SJSA1 (cell line): Measurements from ENCODE around the gene SIL1. TPM values are rescaled to one million over a fixed set of nuclear protein-coding genes. Genes with fewer than 3 reads are reported as not detected.

Experiments used
- DNase-seq, 2 experiments: peaks; one replicate each; pipeline ENCODE4 v3.0.0-alpha.2; 2015 to 2020; ENCODE audit warnings: low spot score in 2 of 2, low read depth in 1 of 2
- H3K27ac ChIP-seq: fragments of 250-450 bp; sonication (Bioruptor Pico); 2 replicates; pipeline ENCODE4 v1.5.1; 2020; ENCODE audit warnings: mild to moderate bottlenecking, moderate library complexity
- H3K27me3 ChIP-seq: fragments of 250-450 bp; sonication (Bioruptor Pico); replicated peaks from 2 replicates; pipeline ENCODE4 v1.5.1; 2020; ENCODE audit warnings: mild to moderate bottlenecking, moderate library complexity
- H3K36me3 ChIP-seq: fragments of 250-450 bp; sonication (Bioruptor Pico); 2 replicates; pipeline ENCODE4 v1.5.1; 2020; ENCODE audit warnings: mild to moderate bottlenecking
- H3K4me1 ChIP-seq: fragments of 250-450 bp; sonication (Bioruptor Pico); replicated peaks from 2 replicates; pipeline ENCODE4 v1.6.1; 2021; ENCODE audit warnings: mild to moderate bottlenecking
- H3K4me3 ChIP-seq: fragments of 250-450 bp; sonication (Bioruptor Pico); 2 replicates; pipeline ENCODE4 v1.5.1; 2020; ENCODE audit warnings: mild to moderate bottlenecking
- H3K9me3 ChIP-seq: fragments of 250-450 bp; sonication (Bioruptor Pico); replicated peaks from 2 replicates; pipeline ENCODE4 v1.5.1; 2020; ENCODE audit warnings: mild to moderate bottlenecking
- total RNA-seq: library from RNA; depleted of rRNA; stranded (reverse); fragments of >200 nt; shearing (Covaris generic); gene quantifications from 2 replicates; pipeline ENCODE4 v1.2.3, GENCODE V29; 2014

Gene SIL1
- total RNA-seq, 1 experiment from 2014 or later: 58.2 TPM

- Histone ChIP-seq H3K4me3 (no peak overlapping the region), H3K4me1 (peaks cover 5% of the 10 kb centered on the region), H3K27ac (no peak overlapping the region), H3K27me3 (no peaks in the 10 kb centered on the region), H3K36me3 (peaks cover 5% of the 10 kb centered on the region), H3K9me3 (no peaks in the 10 kb centered on the region)
- no peak for DNase-seq
Observed at GRCh38 chr5:138951986-138952735, 246.0 kb downstream of the SIL1 start.

- Histone ChIP-seq H3K4me3 (no peak overlapping the region), H3K27me3 (no peaks in the 10 kb centered on the region), H3K4me1 (peaks cover 5% of the 10 kb centered on the region), H3K9me3 (no peaks in the 10 kb centered on the region), H3K27ac (no peak overlapping the region), H3K36me3 (peaks cover 13% of the 10 kb centered on the region)
- DNase-seq: peak in 1 of 2 experiments; percentile 43
Observed at GRCh38 chr5:138951091-138951985, 246.8 kb downstream of the SIL1 start.

GRCh38 chr5:138950421-138951031 lies 247.6 kb downstream of the SIL1 start:
- Histone ChIP-seq H3K9me3 (no peaks in the 10 kb centered on the region), H3K27me3 (no peaks in the 10 kb centered on the region), H3K36me3 (peaks cover 17% of the 10 kb centered on the region), H3K27ac (no peak overlapping the region), H3K4me1 (peaks cover 5% of the 10 kb centered on the region), H3K4me3 (no peak overlapping the region)
- peak in 1 of 2 experiments; percentile 43 for DNase-seq

- Histone ChIP-seq H3K27ac (no peak overlapping the region), H3K9me3 (no peaks in the 10 kb centered on the region), H3K36me3 (peaks cover 17% of the 10 kb centered on the region), H3K4me3 (no peak overlapping the region), H3K4me1 (peaks cover 5% of the 10 kb centered on the region), H3K27me3 (no peaks in the 10 kb centered on the region)
- peak in 1 of 2 experiments; percentile 42 for DNase-seq
Observed at GRCh38 chr5:138949988-138950387, 248.2 kb downstream of the SIL1 start.

- Histone ChIP-seq H3K4me3 (no peak overlapping the region), H3K27me3 (no peaks in the 10 kb centered on the region), H3K36me3 (peaks cover 17% of the 10 kb centered on the region), H3K9me3 (no peaks in the 10 kb centered on the region), H3K4me1 (peaks cover 5% of the 10 kb centered on the region), H3K27ac (no peak overlapping the region)
- DNase-seq: no peak
Observed at GRCh38 chr5:138949223-138949574, 249.0 kb downstream of the SIL1 start.

- H3K4me1 ChIP-seq: peaks cover 5% of the 10 kb centered on the region
- H3K27ac ChIP-seq: no peak overlapping the region
Observed at GRCh38 chr5:138948471-138949222, 249.5 kb downstream of the SIL1 start.

GRCh38 chr5:138947780-138948179 lies 250.4 kb downstream of the SIL1 start:
- Histone ChIP-seq H3K9me3 (no peaks in the 10 kb centered on the region), H3K27me3 (no peaks in the 10 kb centered on the region), H3K4me3 (no peak overlapping the region), H3K4me1 (no peaks in the 10 kb centered on the region), H3K36me3 (peaks cover 17% of the 10 kb centered on the region), H3K27ac (no peak overlapping the region)
- DNase-seq: no peak

More at GRCh38 chr5:138948471-138949222, 249.5 kb downstream of the SIL1 start:
- DNase-seq: peak in 1 of 2 experiments; percentile 40
- Histone ChIP-seq H3K4me3 (no peak overlapping the region), H3K9me3 (no peaks in the 10 kb centered on the region), H3K27me3 (no peaks in the 10 kb centered on the region), H3K36me3 (peaks cover 17% of the 10 kb centered on the region)

- Histone ChIP-seq H3K27me3 (no peaks in the 10 kb centered on the region), H3K36me3 (peaks cover 17% of the 10 kb centered on the region), H3K27ac (no peak overlapping the region), H3K4me1 (no peaks in the 10 kb centered on the region), H3K9me3 (no peaks in the 10 kb centered on the region), H3K4me3 (no peak overlapping the region)
- DNase-seq: peak in 1 of 2 experiments; percentile 46
Observed at GRCh38 chr5:138946831-138947560, 251.2 kb downstream of the SIL1 start.

GRCh38 chr5:138946241-138946623 lies 251.9 kb downstream of the SIL1 start:
- H3K27me3 ChIP-seq: no peaks in the 10 kb centered on the region
- no peak overlapping the region for H3K4me3 ChIP-seq
- no peaks in the 10 kb centered on the region for H3K4me1 ChIP-seq
- peaks cover 17% of the 10 kb centered on the region for H3K36me3 ChIP-seq
- H3K27ac ChIP-seq: no peak overlapping the region
- DNase-seq: peak in 1 of 2 experiments; percentile 42
- H3K9me3 ChIP-seq: no peaks in the 10 kb centered on the region

GRCh38 chr5:138945421-138946240 lies 252.5 kb downstream of the SIL1 start:
- Histone ChIP-seq H3K4me3 (no peak overlapping the region), H3K36me3 (peaks cover 17% of the 10 kb centered on the region), H3K9me3 (no peaks in the 10 kb centered on the region), H3K4me1 (no peaks in the 10 kb centered on the region), H3K27ac (no peak overlapping the region), H3K27me3 (no peaks in the 10 kb centered on the region)
- DNase-seq: peak in 1 of 2 experiments; percentile 43

GRCh38 chr5:138944527-138945322 lies 253.4 kb downstream of the SIL1 start:
- no peaks in the 10 kb centered on the region for H3K9me3 ChIP-seq
- peak in 1 of 2 experiments; percentile 49 for DNase-seq
- no peak overlapping the region for H3K27ac ChIP-seq
- no peaks in the 10 kb centered on the region for H3K27me3 ChIP-seq
- H3K4me1 ChIP-seq: no peaks in the 10 kb centered on the region
- H3K36me3 ChIP-seq: peaks cover 17% of the 10 kb centered on the region
- H3K4me3 ChIP-seq: no peak overlapping the region
